ENCODE measurements around the gene HEXA.
A peak's percentile ranks its signal among the peaks of the same experiment; 100 is the strongest.

Gene HEXA

DNA sequence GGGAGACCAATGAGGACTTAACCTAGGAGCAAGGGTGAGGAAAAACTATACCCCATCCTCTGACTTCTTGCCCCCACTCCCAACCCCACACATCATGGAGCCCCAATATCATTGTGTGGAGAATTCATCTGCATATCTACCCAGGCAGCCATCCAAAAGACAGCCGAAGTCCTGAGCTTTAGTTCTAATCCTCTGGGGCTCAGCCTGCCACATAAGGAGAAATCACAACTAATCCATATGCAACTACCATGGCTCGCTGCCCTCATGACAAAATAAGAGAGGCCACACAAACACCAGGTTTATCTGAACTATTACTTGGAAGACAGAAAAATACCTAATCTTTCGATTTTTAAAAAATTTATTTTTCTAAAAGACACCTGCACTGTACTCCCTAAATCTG lies 17.7 kb downstream of the HEXA start:
- no peak for TF ChIP-seq CTCF (IDR thresholded peaks at IDR 0.05)
- Mint-ChIP-seq H3K27ac (no peak overlapping the region), H3K9me3 (no peaks in the 10 kb centered on the region), H3K4me1 (peaks cover 5% of the 10 kb centered on the region), H3K36me3 (ENCODE audit: low read depth) (peaks cover 6% of the 10 kb centered on the region), H3K4me3 (no peak overlapping the region), H3K27me3 (ENCODE audit: low read depth, poor library complexity) (no peaks in the 10 kb centered on the region)
- no peak for DNase-seq

GRCh38 chr15:72354496-72354895 lies 21.3 kb downstream of the HEXA start:
- Mint-ChIP-seq H3K4me1 (peaks cover 5% of the 10 kb centered on the region), H3K27ac (no peak overlapping the region), H3K27me3 (ENCODE audit: low read depth, poor library complexity) (no peaks in the 10 kb centered on the region), H3K4me3 (no peak overlapping the region), H3K9me3 (no peaks in the 10 kb centered on the region), H3K36me3 (ENCODE audit: low read depth) (peaks cover 18% of the 10 kb centered on the region)
- no peak for TF ChIP-seq CTCF (IDR thresholded peaks at IDR 0.05)
- DNase-seq: no peak

GRCh38 chr15:72353266-72353665 lies 22.5 kb downstream of the HEXA start:
- TF ChIP-seq CTCF (IDR thresholded peaks at IDR 0.05): no peak
- Mint-ChIP-seq H3K36me3 (ENCODE audit: low read depth) (peaks cover 30% of the 10 kb centered on the region), H3K9me3 (no peaks in the 10 kb centered on the region), H3K27ac (no peak overlapping the region), H3K4me1 (no peaks in the 10 kb centered on the region), H3K4me3 (no peak overlapping the region), H3K27me3 (ENCODE audit: low read depth, poor library complexity) (no peaks in the 10 kb centered on the region)
- no peak for DNase-seq

GRCh38 chr15:72345806-72346205 lies 30.0 kb downstream of the HEXA start:
- Mint-ChIP-seq H3K4me1 (peaks cover 9% of the 10 kb centered on the region), H3K36me3 (ENCODE audit: low read depth) (peaks cover 28% of the 10 kb centered on the region), H3K27me3 (ENCODE audit: low read depth, poor library complexity) (no peaks in the 10 kb centered on the region), H3K9me3 (no peaks in the 10 kb centered on the region), H3K4me3 (no peak overlapping the region), H3K27ac (peak overlapping the region; percentile 45)
- no peak for DNase-seq
- TF ChIP-seq CTCF (IDR thresholded peaks at IDR 0.05): no peak

DNA sequence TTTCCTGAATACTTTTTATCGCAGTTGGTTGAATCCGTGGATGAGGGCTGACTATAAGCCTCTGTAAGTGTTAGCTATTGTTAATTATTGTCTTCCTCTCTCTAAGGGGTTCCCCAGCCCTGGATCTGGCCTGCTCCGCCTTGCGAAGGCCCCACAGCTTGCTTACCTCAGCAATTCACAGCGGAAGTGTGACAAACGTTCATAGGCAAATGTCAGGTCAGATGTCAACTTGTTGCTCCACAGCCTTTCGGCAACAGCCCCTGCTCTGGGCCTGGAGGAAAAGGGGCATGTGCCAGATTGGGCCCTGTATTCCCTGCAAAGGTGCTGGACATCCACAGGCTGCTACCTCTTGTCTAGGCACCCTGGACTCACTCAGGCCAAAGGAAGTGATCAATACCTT lies 30.5 kb downstream of the HEXA start:
- Mint-ChIP-seq H3K4me1 (peaks cover 9% of the 10 kb centered on the region), H3K27ac (no peak overlapping the region), H3K4me3 (no peak overlapping the region), H3K9me3 (no peaks in the 10 kb centered on the region), H3K36me3 (ENCODE audit: low read depth) (peaks cover 28% of the 10 kb centered on the region), H3K27me3 (ENCODE audit: low read depth, poor library complexity) (no peaks in the 10 kb centered on the region)
- DNase-seq: no peak
- no peak for TF ChIP-seq CTCF (IDR thresholded peaks at IDR 0.05)

GRCh38 chr15:72344602-72345001 lies 31.2 kb downstream of the HEXA start:
- H3K27ac Mint-ChIP-seq: no peak overlapping the region
- DNase-seq: no peak
- no peaks in the 10 kb centered on the region for H3K9me3 Mint-ChIP-seq
- H3K27me3 Mint-ChIP-seq (ENCODE audit: low read depth, poor library complexity): no peaks in the 10 kb centered on the region
- H3K36me3 Mint-ChIP-seq (ENCODE audit: low read depth): peaks cover 27% of the 10 kb centered on the region
- peaks cover 14% of the 10 kb centered on the region for H3K4me1 Mint-ChIP-seq
- TF ChIP-seq CTCF (IDR thresholded peaks at IDR 0.05): no peak
- no peak overlapping the region for H3K4me3 Mint-ChIP-seq
